Measurements from ENCODE around the gene ABCA2.

GRCh38 chr9:137013571-137013940 lies 14.5 kb downstream of the ABCA2 start:
- TF ChIP-seq POLR2A (IDR thresholded peaks at IDR 0.05): no peak
- TF ChIP-seq, protein P1, sequence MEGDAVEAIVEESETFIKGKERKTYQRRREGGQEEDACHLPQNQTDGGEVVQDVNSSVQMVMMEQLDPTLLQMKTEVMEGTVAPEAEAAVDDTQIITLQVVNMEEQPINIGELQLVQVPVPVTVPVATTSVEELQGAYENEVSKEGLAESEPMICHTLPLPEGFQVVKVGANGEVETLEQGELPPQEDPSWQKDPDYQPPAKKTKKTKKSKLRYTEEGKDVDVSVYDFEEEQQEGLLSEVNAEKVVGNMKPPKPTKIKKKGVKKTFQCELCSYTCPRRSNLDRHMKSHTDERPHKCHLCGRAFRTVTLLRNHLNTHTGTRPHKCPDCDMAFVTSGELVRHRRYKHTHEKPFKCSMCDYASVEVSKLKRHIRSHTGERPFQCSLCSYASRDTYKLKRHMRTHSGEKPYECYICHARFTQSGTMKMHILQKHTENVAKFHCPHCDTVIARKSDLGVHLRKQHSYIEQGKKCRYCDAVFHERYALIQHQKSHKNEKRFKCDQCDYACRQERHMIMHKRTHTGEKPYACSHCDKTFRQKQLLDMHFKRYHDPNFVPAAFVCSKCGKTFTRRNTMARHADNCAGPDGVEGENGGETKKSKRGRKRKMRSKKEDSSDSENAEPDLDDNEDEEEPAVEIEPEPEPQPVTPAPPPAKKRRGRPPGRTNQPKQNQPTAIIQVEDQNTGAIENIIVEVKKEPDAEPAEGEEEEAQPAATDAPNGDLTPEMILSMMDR (IDR thresholded peaks at IDR 0.05 in 4 of 5, conservative IDR thresholded peaks at IDR 0.05 in 1 of 5): no peak
